HCT116 (cell line): ENCODE measurements around the gene SDK2. TPM values are rescaled to one million over a fixed set of nuclear protein-coding genes. Genes with fewer than 3 reads are reported as not detected.

ENCODE experiments used
- ATAC-seq: fragments of 200-7000 bp; cut with Tn5 transposase; 2 replicates; pipeline ENCODE4 v1.9.1; 2020; ENCODE audit warnings: mild to moderate bottlenecking, moderate library complexity
- BruUV-seq: library from RNA; stranded (reverse); fragments of 400-500 nt; replicated peaks from 2 replicates; lab custom pipeline; 2021; lab: Mats Ljungman, UMichigan
- CTCF ChIA-PET: fragments of 300-600 bp; sonication (Branson Sonifier 250); formaldehyde crosslinking; loops from one replicate; lab custom pipeline; 2021; ENCODE audit warnings: antibody characterized with exemption; lab: Charles Lee
- POLR2A ChIA-PET: fragments of 300-600, 350-600 bp; sonication (Branson Sonifier 250); formaldehyde crosslinking; loops from one replicate; lab custom pipeline; 2021; ENCODE audit warnings: antibody characterized with exemption; lab: Charles Lee
- RAD21 ChIA-PET, 2 experiments: fragments of 300-600 bp; sonication (Branson Sonifier 250); formaldehyde crosslinking; loops; one replicate each; lab custom pipeline; 2023; ENCODE audit warnings: low total read pairs in 2 of 2; ENCODE audit not compliant: uncharacterized antibody in 2 of 2, unreplicated experiment in 2 of 2, low non-redundant PET in 1 of 2; lab: Charles Lee
- DNase-seq: peaks from one replicate; pipeline ENCODE4 v3.0.0-alpha.2; 2010; ENCODE audit warnings: low read depth, low spot score
- H2AFZ ChIP-seq: fragments of 200-600 bp; shearing (Covaris generic), sonication (generic); 2 replicates; pipeline ENCODE4 v1.6.1; 2017; ENCODE audit warnings: low read depth, mixed run types, mixed read lengths, antibody characterized with exemption, low read length; ENCODE audit not compliant: poor library complexity, severe bottlenecking
- H3K27ac ChIP-seq: 2 replicates; pipeline ENCODE4 v1.5.1; 2012; ENCODE audit warnings: low read depth, low read length
- H3K27me3 ChIP-seq: fragments of 200-600 bp; sonication (generic); 2 replicates; pipeline ENCODE4 v1.6.1; 2016; ENCODE audit warnings: mixed run types, low read length, mixed read lengths; ENCODE audit not compliant: insufficient read depth
- H3K36me3 ChIP-seq, 2 experiments: fragments of 200-500 bp in 1 of 2; fragments of 200-600 bp in 1 of 2; sonication (Bioruptor generic) in 1 of 2; sonication (generic) in 1 of 2; 2 replicates each; pipeline versions ENCODE4 v1.5.1 to v1.6.1; 2014 to 2016; ENCODE audit warnings: low read length in 2 of 2, inconsistent platforms in 1 of 2, mixed read lengths in 1 of 2, mixed run types in 1 of 2; ENCODE audit not compliant: insufficient read depth in 2 of 2, control insufficient read depth in 1 of 2
- H3K4me1 ChIP-seq, 2 experiments: fragments of 200-600 bp in 1 of 2; sonication (generic) in 1 of 2; 2 replicates each; pipeline versions ENCODE4 v1.5.1 to v1.6.1; 2012 to 2017; ENCODE audit warnings: low read length in 2 of 2, inconsistent platforms in 1 of 2, mild to moderate bottlenecking in 1 of 2, mixed read lengths in 1 of 2, mixed run types in 1 of 2, moderate library complexity in 1 of 2; ENCODE audit not compliant: insufficient read depth in 2 of 2, control insufficient read depth in 1 of 2
- H3K4me2 ChIP-seq: fragments of 200-600 bp; sonication (generic); 2 replicates; pipeline ENCODE4 v1.6.1; 2017; ENCODE audit warnings: mixed run types, low read length, mixed read lengths
- H3K4me3 ChIP-seq, 2 experiments: fragments of 200-600 bp in 1 of 2; sonication (generic) in 1 of 2; replicated peaks in 1 of 2; 2 replicates each; pipeline ENCODE4 v1.5.1; 2011 to 2016; ENCODE audit warnings: low read length in 2 of 2, control low read depth in 1 of 2, low read depth in 1 of 2, mild to moderate bottlenecking in 1 of 2, mixed read lengths in 1 of 2, mixed run types in 1 of 2
- H3K79me2 ChIP-seq: fragments of 200-600 bp; sonication (generic); 2 replicates; pipeline ENCODE4 v1.6.1; 2017; ENCODE audit warnings: mild to moderate bottlenecking, mixed run types, low read length, moderate library complexity, mixed read lengths; ENCODE audit not compliant: insufficient read depth
- H3K9ac ChIP-seq: fragments of 200-600 bp; sonication (generic); 2 replicates; pipeline ENCODE4 v1.6.1; 2016; ENCODE audit warnings: low read length, mixed read lengths
- H3K9me2 ChIP-seq: fragments of 200-600 bp; sonication (generic), shearing (Covaris generic); 2 replicates; pipeline ENCODE4 v1.6.1; 2017; ENCODE audit warnings: mixed run types, mild to moderate bottlenecking, moderate library complexity; ENCODE audit not compliant: insufficient read depth
- H3K9me3 ChIP-seq, 2 experiments: fragments of 200-500 bp in 1 of 2; fragments of 200-600 bp in 1 of 2; sonication (Bioruptor generic) in 1 of 2; sonication (generic) in 1 of 2; 2 replicates each; pipeline ENCODE4 v1.6.1; 2014 to 2017; ENCODE audit warnings: low read length in 2 of 2, mixed read lengths in 2 of 2, inconsistent platforms in 1 of 2, low read depth in 1 of 2, mild to moderate bottlenecking in 1 of 2, mixed run types in 1 of 2, moderate library complexity in 1 of 2; ENCODE audit not compliant: control insufficient read depth in 1 of 2, insufficient read depth in 1 of 2
- H4K20me1 ChIP-seq: fragments of 200-600 bp; sonication (generic), shearing (Covaris generic); 2 replicates; pipeline ENCODE4 v1.6.1; 2017; ENCODE audit warnings: mixed run types, mild to moderate bottlenecking, moderate library complexity; ENCODE audit not compliant: insufficient read depth
- CTCF ChIP-seq, 3 experiments: fragments of 200-600 bp in 1 of 3; sonication (generic) in 1 of 3; IDR thresholded peaks in 2 of 3; conservative IDR thresholded peaks in 1 of 3; 2 replicates each; pipeline ENCODE4 v1.5.1; 2012 to 2017; ENCODE audit warnings: low read depth in 2 of 3, low read length in 2 of 3, antibody characterized with exemption in 1 of 3, borderline replicate concordance in 1 of 3, control low read depth in 1 of 3, mild to moderate bottlenecking in 1 of 3, mixed read lengths in 1 of 3, mixed run types in 1 of 3, moderate library complexity in 1 of 3; ENCODE audit not compliant: insufficient read depth in 1 of 3
- REST ChIP-seq: IDR thresholded peaks from 2 replicates; pipeline ENCODE4 v1.6.1; 2012; ENCODE audit warnings: low read depth
- intact Hi-C: fragments of 100-400 bp; cut with micrococcal nuclease; formaldehyde crosslinking; loops from 2 replicates; pipeline ENCODE4 v1.10.0; 2022
- total RNA-seq: library from RNA; stranded (reverse); gene quantifications from one replicate; pipeline ENCODE4 v1.2.1, GENCODE V29; 2021; ENCODE audit not compliant: unreplicated experiment

SDK2 gene
- total RNA-seq, 1 experiment from 2014 or later: 0.10 TPM

GRCh38 chr17:73646409-73647300, 2.4 kb upstream of the SDK2 start:
- Histone ChIP-seq H2AFZ (no peak overlapping the region), H3K9me3 (no peaks in the 10 kb centered on the region), H3K79me2 (no peaks in the 10 kb centered on the region), H4K20me1 (no peaks in the 10 kb centered on the region), H3K36me3 (no peaks in the 10 kb centered on the region), H3K9ac (no peak overlapping the region), H3K9me2 (no peaks in the 10 kb centered on the region), H3K27me3 (peaks cover 24% of the 10 kb centered on the region), H3K27ac (no peak overlapping the region), H3K4me1 (no peaks in the 10 kb centered on the region), H3K4me3 (no peak overlapping the region), H3K4me2 (no peak overlapping the region)
- no TSS peak for BruUV-seq
- CTCF ChIA-PET: interaction anchor here (0.7 to 1.3 kb wide), 3 partner anchors 136 to 553 kb away, joined by 3 to 4 read pairs (median 3); no protein-coding TSS in a partner anchor
- intact Hi-C loops: no loop called here
- TF ChIP-seq CTCF (IDR thresholded peaks at IDR 0.05 in 2 of 3, conservative IDR thresholded peaks at IDR 0.05 in 1 of 3; ENCODE audit: borderline replicate concordance in 1 of 3, insufficient read depth in 1 of 3, low read depth in 2 of 3, low read length in 2 of 3) (peak in 2 of 3 experiments; percentile 23 to 35; a peak in 2 of 6 replicates), REST (no peak)
- POLR2A ChIA-PET: no interaction called here
- DNase-seq: no peak
- peak; percentile 67 for ATAC-seq
- RAD21 ChIA-PET: no interaction called here
